IPS-11a (cell line): ENCODE data around the gene ARHGEF16.

Experiments used
- H3K4me3 ChIP-seq: one replicate; pipeline ENCODE4 v1.5.1; 2013; ENCODE audit warnings: low read depth, low read length, control low read depth

ARHGEF16 gene

DNA sequence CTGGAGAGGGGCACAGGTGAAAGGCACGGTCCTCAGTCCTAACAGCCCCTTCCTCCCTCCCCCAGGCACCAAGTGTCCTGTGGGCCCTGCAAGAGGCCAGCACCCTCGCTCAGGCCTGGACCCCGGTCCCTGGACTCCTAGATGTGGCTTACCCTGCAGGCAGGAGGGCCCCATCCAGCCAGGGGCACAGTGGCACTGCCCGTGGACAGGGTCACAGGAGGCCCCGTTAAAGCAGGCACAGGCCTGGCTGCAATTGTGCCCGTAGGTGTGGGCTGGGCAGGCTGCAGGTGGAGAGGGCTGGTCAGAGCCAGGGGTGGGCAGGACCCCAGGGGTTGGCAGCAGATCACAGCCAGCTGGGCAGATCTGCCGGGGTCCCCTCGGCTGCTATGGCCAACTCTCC, 44.5 kb downstream of the ARHGEF16 start:
- no peak overlapping the region for H3K4me3 ChIP-seq

DNA sequence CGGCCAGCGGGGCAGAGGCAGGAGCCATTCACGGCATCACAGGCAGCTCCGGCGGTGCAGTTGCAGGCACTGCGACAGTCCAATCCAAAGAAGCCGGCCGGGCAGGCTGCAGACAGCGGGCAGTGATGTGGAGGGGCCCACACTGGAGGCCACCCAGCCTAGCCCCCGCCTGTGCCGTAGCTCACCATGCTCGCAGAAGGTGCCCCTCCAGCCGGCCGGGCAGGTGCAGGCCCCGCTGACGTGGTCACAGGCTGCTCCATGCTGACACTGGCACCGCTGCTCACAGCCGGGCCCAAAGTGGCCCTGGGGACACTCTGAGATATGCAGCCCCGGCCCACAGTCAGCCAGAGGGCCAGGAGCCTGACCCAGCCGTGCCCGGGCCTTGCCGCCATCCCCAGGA, 45.1 kb downstream of the ARHGEF16 start:
- H3K4me3 ChIP-seq, result no peak overlapping the region

DNA sequence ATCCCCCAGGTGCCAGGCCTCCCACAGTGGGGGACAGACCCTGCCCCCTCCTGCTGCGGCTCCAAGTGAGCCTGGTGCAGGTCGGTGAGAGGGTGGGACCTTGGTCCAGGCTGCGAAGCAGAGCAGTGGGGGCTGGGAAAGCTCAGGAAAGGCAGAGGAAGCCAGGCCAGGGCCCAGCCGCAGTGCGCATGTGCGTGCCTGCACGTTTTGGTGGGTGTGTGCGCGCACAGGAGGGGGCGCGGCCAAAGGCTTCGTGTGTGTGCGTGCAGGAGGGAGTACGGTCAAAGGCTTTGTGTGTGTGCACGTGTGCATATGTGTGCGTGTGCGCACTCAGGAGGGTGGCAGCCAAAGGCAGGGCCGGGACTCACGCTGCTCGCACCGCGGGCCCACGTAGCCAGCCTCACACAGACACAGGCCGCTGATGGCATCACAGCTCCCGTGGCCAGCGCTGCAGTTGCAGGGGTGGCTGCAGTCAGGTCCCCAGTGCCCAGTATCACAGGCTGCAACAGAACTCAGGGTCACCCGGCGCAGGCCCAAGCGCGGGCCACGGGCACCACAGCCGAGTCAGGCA, 45.9 kb downstream of the ARHGEF16 start:
- H3K4me3 ChIP-seq, result no peak overlapping the region

DNA sequence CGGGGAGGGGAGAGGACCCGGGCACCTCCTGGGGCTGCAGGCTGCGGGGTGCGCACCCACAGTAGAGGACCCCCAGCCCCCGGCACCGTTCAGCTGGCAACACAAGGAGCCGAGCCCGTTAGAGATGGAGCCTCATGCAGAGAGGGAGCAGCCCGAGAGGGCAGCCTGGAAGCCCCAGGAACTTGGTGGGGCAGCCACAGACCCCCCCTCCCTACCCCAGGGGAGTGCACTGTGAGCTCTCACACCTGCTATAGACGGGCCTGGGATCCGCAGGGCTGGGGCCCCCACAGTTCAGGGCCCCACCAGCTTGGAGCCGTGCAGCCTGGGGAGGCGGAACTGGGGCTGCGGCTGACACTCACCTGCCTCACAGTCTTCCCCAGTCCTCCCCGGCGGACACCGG, 47.0 kb downstream of the ARHGEF16 start:
- no peak overlapping the region for H3K4me3 ChIP-seq

DNA sequence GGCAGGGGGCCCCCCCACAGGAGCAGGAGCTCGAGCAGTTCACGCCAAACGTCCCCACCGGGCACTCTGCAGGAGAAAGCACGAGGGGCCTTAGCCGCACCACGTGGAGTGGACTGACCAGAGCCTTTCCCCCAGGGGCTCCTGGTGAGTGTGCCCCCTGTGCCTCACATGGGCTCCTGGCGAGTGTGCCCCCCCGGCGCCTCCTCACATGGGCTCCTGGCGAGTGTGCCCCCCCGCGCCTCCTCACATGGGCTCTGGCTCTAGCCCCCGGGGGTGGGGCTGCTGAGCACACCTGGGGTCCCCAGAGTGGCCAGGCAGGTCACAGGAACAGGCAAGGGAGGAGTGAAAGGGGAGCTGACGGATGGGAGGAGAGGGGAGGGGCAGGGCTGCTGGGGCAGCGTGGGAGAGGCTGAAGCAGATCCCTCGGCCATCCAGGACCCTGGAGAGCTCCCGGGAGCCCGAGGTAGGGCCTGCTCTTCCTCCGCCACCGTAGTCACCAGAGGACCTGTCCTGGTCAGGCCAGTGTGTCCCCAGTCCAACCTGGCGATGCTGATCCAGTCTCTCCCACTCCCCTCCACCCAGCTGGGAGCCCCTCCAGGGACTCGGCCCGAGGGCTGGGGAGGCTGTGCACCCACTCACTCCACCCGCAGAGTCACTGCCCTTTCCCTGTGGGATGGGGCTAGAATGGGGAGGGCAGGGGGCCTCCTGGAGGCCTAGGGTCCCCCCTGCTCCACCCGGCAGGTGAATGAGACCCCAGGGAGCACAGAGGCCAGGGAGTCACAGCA, 47.6 kb downstream of the ARHGEF16 start:
- no peak overlapping the region for H3K4me3 ChIP-seq

DNA sequence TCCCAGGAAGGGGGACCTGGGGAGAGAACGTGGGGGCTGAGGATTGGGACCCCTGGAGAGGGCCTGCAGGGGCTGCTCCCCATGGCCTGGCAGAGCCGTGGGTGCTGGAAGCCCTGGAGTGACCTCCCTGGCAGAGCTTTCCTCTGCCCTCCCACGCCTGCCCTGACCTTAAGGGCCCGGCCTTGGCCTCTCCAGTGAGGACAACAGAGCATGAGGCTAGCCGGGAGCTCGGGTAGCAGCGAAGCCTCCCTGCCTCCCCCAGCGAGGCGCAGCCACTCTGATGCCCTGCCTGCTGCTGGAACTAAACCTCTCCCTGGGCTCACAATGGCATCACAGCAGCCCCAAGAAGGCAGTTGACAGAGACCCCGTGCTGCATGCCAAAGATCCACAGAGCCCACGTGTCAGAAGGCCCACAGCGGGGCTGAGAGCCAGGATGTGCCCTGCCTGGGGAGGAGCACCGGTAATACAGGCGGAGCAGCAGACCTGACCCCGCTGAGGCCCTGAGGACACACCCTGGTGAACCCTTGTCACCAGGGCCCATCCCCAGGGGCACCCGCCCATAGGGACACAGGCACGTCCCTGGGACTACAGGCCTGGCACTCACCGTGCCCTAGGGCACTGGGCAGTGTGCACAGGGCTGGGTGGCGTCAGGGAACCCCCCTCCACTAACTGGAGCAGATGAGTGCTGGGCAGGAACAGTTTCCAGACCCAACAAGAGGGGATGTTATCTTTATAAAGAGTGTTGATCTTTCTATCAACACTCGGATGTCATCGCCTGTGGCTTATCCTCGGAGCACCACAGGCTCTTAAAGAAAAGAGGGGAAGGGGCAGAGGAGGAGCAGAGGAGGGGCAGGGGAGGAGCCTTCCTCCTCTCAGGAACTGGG, 48.4 kb downstream of the ARHGEF16 start:
- no peak overlapping the region for H3K4me3 ChIP-seq

DNA sequence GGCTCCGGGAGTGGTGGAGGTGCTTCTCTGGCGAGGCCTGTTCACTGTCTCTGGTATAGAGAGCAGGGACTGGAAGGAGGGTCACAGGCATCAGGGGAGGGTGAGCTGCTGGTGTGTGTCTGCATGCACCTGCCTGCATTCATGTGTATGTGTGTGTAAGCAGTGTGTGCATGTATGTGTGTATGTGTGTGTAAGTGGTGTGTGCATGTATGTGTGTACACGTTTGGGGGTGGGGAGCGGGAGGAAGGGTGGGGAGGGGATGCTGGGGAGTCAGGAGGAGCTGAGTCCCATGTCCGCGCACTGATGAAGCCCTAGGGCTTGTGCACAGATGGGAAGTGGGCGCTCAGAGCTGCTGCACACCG, 49.0 kb downstream of the ARHGEF16 start:
- H3K4me3 ChIP-seq, result no peak overlapping the region

DNA sequence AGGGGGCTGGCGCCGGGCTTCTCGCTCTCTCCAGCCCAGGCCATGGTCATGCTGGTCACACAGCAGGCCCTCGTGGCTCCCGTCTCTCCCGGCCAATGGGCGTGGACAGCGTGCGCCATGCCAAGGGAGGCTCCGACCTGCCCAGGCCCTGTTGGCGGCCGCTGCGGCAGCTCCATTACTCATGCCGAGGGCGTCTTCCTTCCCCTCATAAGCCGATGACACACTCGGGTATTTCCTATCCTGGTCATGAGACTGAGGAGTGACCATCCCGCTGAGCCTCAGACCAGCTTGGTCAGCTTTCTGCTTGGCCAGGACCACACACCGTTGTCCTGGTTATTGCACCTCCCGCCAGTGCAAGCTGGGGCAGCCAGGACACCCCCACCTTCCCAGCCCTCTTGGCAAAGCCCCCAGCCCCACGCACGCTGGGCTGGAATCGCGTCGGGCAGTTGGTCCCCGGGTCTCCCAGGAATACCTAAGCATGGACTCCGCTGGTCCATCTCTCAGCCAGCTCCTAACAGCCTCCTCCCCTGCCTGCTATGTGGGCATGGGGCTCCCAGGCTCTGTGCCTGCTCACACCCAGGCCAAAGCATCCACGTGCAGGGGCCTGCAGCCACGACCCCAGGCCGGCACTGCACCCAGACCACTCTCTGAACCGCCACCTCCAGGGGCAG, 49.8 kb downstream of the ARHGEF16 start:
- H3K4me3 ChIP-seq, result no peak overlapping the region

DNA sequence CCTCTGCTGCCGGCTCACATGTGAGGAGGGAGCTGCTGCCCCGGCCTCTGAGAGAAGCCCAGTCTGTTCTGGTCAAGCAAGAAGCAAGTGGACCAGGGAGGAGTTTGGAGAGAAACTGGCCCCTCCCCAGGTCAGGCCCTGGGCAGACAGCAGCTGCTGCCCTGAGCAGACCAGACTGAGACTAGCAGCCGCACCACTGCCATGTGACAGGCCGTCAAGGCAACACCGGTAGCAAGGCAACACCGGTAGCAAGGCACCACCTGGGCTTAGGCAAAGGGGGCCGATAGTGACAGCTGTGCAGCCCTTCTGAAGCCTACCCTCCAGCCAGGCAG, 50.3 kb downstream of the ARHGEF16 start:
- no peak overlapping the region for H3K4me3 ChIP-seq

DNA sequence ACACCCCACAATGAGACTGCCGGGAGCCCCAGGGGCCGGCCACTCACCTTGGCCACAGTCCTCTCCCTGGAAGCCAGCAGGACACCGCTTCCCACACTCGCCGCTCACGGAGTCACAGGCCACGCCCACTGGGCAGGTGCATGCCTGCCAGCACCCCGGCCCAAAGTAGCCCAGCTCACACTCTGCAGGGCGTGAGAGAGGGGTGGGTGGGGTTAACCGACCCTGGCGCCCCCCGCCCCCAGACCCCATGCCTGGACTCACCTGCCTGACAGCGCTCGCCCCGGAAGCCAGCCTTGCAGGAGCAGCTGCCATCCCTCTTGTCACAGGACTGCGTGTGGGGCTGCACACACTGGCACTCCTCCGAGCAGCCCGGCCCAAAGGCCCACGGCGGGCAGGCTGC, 50.7 kb downstream of the ARHGEF16 start:
- no peak overlapping the region for H3K4me3 ChIP-seq

DNA sequence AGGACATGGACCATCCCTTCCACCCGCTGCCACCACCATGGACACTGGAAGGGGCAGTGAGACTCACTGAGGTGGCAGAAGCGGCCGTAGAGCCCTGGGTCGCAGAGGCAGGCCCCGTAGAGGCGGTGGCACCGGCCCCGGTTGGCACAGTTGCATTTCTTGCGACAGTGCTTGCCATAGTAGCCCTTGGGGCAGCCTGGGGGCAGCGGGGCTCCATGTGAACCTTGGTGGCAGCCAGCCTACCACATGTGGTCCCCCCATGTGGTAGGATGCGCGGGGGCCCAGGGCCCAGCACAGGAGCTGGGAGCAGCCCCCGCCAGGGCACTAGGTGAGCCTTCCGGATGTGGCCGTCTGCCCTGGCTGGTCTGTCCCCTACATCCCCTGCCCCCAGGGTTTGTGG, 51.6 kb downstream of the ARHGEF16 start:
- no peak overlapping the region for H3K4me3 ChIP-seq

DNA sequence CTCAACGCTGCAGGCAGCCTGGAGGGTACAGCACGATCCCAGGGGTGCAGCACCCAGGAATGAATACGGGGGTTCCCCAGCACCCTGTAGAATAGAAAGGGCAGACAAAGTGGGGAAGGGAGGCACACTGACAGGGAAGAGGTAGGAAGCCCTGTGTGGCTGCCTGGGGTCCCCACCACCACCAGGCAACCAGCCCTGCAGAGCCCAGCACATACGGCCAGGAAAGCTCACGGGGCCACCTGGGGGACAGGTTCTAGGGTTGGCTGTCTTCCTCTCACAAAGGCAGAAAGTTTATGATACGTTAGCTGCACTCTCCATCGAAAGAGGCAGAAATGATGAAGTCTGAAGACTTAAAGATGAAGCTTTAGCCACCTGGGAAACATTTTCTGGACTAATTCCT, 52.5 kb downstream of the ARHGEF16 start:
- H3K4me3 ChIP-seq, result no peak overlapping the region

DNA sequence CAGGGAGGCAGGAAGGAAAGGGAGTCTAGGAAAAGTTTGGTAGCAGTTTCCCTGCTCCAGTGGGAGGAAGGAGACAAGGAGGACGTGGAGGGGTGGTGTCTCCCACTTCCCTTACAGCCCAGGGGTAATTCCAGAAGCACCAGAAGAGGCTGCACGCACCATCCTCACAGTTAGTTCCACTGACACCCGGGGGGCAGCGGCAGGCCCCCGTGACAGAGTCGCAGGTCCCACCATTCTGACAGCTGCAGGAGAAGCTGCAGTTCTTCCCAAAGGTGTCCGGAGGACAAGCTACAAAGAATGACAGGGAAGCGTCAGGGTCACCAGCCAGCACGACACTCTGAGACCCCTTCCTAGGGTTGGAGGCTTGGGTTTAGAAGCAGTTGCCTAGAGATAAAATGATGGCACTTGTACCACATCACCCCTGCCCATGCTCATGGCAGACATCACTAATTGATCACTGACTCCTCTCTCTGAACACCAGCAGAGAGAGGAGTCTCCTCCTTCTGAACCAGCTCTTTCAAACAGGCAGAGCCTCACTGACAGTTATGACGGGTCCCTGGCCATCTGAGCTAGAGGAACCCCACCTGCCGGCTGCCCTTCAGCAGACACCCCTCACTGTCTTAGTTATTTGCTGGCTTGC, 53.3 kb downstream of the ARHGEF16 start:
- H3K4me3 ChIP-seq, result no peak overlapping the region

DNA sequence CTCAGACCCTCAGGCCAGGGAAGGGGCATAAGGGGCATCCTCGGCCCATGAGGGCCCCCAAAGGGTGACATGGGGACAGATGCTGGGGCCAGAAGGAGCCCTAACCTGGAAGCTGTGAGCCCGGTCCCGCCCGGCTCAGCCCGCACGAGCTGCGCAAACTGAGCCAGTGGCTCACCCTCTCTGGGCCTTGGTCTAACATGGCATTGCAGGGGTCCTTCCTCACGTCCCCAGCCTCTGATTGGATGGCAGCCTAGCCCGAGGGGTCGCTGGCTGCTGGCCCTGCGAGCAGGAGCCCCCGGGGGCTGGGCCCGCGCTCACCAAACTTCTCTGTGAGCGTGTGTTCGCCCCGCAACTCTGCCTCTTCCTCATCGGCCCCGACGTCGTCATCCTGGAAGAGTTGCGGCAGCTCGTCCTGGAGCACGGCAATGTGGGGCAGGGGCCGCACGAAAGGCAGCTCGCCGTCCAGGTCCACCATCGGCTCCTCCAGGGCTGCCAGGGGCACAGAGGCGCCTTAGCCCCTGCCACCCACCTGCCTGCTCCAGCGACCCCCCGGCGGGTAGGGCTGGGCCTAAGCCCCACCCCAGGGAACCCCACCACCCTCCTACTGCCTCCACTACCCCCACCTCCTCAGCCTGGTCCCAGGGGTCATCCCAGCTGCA, 54.4 kb downstream of the ARHGEF16 start:
- no peak overlapping the region for H3K4me3 ChIP-seq

DNA sequence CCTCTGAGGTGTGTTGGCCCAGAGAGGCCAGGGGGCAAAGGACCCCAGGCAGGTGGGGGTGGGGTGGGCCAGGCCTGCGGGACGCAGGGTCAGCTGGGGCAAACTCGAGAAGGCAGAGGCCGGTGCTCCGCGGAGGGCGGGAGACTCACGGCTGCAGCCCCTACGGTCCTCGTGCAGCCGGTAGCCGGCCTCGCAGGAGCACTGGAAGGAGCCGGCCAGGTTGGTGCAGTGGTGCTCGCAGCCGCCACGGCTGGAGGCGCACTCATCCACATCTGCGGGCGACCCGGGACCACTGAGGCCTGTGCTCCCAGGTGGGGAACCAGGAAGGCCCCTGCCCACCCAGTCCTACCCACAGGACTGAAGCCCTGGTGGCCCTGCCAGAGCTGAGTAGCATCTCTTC, 55.3 kb downstream of the ARHGEF16 start:
- H3K4me3 ChIP-seq, result no peak overlapping the region

DNA sequence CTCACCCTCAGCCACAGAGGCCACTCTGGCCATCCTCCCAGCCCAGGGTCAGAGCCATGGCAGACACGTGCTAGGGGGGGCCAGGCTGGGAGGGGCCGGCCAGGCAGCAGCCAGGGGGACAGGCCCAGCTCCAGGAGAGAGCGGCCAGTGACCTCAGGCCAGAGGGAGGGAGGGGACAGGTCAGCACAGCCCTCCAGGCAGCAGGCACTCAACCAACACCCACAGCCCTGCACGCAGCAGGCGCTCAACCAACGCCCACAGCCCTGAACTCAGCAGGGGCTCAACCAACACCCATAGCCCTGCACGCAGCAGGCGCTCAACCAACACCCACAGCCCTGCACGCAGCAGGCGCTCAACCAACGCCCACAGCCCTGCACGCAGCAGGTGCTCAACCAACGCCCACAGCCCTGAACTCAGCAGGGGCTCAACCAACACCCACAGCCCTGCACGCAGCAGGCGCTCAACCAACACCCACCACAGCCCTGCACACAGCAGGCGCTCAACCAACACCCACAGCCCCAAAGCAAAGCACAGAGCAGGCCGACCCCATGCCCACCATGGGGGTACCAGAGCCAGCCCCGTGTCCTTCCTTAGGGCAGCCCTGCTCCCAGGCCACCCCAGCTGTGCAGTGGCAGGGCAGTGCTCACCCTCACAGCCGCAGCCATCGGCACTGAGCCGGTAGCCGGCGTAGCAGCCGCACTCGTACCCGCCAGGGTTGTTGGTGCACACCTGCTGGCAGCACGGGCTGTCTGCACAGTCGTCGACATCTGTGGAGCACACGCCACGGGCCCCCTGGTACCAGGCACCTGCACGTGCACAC, 55.9 kb downstream of the ARHGEF16 start:
- no peak overlapping the region for H3K4me3 ChIP-seq

DNA sequence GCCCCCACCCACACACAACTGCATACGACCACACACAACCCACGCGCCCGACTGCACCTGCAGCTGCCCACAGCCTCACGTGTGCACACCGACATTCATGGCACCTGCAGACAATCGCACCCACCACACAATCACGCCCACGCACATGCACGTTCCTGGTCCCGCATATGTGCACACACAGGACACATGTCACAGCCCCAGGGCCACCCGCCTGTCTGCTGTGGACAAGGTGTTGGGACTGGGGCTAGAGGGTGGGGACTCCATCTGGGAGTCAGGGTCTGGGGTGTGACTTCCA, 56.4 kb downstream of the ARHGEF16 start:
- no peak overlapping the region for H3K4me3 ChIP-seq

DNA sequence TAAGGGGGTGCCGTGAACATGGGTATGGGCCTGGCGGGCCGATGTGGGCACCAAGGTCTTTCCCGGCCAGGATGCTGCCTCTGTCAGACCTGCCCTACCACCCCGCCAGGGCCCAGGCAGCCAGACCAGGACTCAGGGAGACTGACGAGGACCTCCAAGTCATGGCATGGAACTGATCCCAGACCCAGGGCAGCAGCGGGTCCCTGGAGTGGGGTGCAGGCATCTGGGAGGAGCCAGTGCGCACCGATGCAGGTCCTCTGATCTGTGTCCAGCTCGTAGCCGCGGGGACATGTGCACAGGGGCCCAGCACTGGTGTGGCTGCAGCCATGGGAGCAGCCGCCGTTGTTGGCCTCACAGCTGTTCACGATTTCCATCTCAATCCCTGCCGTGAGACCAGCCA, 56.8 kb downstream of the ARHGEF16 start:
- H3K4me3 ChIP-seq, result no peak overlapping the region

DNA sequence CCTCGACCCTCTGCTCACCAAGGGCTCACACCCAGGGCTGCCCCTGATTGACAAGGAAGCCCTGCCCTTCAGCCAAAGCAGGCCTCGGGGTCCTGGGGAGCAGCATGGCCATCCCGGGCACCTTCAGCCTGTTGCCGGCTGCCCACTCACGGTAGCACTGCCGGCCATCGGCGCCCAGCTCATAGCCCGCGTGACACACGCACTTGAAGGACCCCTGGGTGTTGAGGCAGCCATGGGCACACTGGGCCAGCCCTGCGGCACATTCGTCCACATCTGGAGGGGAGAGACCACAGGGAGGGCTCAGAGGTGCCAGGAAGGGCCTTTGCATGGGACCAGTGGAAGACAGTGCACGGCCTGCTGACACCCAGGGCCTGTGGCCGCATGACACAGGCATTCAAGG, 57.4 kb downstream of the ARHGEF16 start:
- no peak overlapping the region for H3K4me3 ChIP-seq

DNA sequence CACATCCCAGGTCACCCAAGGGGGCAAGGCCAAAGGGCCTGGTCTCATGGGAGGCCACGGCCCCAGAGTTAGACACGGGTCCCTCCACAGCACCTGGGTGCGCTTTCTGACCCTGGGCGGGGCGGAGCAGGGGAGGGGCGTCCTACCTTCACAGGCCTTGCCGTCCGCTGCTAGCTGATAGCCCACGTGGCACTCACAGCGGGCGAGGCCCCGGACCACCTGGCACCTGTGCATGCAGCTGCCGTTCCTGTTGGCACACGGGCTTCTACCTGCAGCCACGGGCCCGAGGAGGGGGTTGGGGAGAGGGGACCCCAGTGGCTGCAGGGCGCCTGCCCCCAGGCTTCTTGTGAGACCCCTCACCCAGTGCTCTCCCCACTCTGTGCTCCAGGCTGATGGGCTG, 59.9 kb downstream of the ARHGEF16 start:
- no peak overlapping the region for H3K4me3 ChIP-seq
